Measurements from ENCODE around the gene UBFD1. TPM values are rescaled to one million over a fixed set of nuclear protein-coding genes. Genes with fewer than 3 reads are reported as not detected.
A peak's percentile ranks its signal among the peaks of the same experiment; 100 is the strongest.

The UBFD1 gene
- total RNA-seq, 1 donor = 137 TPM

DNA sequence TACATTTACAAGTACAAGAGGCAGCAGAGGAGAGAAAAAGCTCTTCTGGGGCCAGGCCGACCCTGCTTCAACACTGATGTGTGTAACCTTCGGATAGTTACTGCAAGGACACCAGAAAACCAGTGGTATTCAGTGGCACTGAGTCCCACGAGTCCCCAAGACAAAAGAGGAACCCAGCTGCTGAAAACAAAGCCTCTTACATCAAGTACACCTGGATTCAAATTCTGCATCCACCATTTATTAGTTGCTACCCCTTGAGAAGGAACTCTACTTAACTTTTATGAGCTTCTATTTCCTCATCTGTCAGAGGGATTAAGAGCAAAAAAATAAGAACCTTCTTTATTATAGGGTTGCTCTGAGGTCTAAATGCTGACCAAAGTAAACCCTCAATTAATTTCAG, 3.0 kb upstream of the UBFD1 start:
- H3K4me3 ChIP-seq (ENCODE audit: low read depth, low read length) = no peak overlapping the region
- TF ChIP-seq, protein P1, sequence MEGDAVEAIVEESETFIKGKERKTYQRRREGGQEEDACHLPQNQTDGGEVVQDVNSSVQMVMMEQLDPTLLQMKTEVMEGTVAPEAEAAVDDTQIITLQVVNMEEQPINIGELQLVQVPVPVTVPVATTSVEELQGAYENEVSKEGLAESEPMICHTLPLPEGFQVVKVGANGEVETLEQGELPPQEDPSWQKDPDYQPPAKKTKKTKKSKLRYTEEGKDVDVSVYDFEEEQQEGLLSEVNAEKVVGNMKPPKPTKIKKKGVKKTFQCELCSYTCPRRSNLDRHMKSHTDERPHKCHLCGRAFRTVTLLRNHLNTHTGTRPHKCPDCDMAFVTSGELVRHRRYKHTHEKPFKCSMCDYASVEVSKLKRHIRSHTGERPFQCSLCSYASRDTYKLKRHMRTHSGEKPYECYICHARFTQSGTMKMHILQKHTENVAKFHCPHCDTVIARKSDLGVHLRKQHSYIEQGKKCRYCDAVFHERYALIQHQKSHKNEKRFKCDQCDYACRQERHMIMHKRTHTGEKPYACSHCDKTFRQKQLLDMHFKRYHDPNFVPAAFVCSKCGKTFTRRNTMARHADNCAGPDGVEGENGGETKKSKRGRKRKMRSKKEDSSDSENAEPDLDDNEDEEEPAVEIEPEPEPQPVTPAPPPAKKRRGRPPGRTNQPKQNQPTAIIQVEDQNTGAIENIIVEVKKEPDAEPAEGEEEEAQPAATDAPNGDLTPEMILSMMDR (IDR thresholded peaks at IDR 0.05; ENCODE audit: insufficient read depth, low read depth, low read length) = no peak
- no peak for DNase-seq (ENCODE audit: low read depth)

DNA sequence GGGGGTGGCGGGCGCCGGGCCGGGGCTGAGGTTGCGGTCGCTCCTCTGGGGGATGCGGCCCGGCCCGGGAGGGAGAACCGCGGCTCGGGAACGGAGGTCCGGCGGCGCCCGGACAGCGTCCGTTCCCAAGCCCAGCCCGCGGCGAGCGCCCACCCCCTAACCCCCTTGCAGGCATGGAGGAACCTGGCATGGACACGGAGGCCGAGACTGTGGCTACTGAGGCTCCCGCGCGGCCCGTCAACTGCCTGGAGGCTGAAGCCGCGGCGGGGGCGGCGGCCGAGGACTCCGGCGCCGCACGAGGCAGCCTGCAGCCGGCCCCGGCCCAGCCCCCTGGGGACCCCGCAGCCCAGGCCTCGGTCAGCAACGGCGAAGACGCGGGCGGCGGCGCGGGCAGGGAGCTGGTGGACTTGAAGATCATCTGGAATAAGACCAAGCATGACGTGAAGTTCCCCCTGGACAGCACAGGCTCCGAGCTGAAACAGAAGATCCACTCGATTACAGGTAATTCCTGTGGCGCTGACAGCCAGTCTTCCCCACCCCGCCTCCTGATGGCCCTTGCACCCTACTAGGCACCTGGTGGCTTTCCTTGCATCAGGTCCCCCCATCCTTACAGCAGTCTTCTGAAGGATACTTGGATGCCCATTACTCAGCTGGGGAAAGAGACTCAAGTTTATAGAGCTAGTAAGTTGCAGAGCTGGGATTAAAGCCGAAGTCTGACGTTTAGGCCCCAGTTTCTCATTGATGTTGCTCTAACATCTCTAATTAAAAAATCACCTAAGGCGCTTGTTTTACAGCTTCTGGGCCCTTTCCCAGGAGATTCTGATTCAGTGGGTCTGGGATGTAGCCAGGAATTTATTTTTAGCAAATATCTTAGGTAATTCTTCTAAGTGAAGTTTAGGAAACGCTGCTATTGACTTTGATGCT, 514 bp downstream of the UBFD1 start:
- peak overlapping the region; percentile 75 for H3K4me3 ChIP-seq (ENCODE audit: low read depth, low read length)
- TF ChIP-seq, protein P1 (IDR thresholded peaks at IDR 0.05; ENCODE audit: insufficient read depth, low read depth, low read length) = no peak
- DNase-seq (ENCODE audit: low read depth) = peak; percentile 63

DNA sequence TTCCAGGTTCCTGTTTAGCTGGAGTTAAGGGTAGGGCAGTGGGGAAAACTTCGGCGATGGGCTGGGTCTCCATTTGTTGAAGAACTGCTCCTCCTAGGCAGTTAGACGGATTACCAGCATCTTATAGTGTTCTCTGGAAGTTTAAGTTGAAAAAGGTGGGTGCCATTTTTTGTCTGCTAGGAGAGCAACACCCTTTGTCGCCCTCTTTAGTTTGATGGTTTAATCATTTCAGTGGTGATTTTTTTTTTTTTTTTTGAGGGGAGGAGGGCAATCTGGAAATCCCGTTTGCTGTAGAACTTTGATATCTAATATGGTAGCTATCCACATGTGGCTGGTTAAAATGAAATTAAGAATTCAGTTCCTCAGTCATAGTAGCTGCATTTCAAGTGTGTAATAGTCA, 4.1 kb downstream of the UBFD1 start:
- no peak overlapping the region for H3K4me3 ChIP-seq (ENCODE audit: low read depth, low read length)
- no peak for DNase-seq (ENCODE audit: low read depth)
- TF ChIP-seq, protein P1 (IDR thresholded peaks at IDR 0.05; ENCODE audit: insufficient read depth, low read depth, low read length) = no peak

DNA sequence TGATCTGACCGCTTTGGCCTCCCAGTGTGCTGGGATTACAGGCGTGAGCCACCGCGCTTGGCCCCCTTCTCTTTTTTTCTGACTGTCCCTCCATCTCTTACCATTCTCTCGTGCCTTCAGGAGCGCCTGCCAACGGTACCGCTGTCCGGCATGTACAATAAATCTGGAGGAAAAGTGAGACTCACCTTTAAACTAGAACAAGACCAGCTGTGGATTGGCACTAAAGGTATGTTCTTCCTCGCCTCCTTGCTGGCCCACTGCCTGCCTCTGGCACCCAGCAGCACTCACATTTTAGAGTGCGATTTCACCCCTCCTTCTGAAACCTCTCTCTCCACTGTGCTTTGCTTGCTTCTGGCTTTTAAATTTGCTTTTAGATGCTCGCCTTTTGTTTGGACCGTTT, 5.0 kb downstream of the UBFD1 start:
- TF ChIP-seq, protein P1 (IDR thresholded peaks at IDR 0.05; ENCODE audit: insufficient read depth, low read depth, low read length) = no peak
- no peak for DNase-seq (ENCODE audit: low read depth)
- no peak overlapping the region for H3K4me3 ChIP-seq (ENCODE audit: low read depth, low read length)

DNA sequence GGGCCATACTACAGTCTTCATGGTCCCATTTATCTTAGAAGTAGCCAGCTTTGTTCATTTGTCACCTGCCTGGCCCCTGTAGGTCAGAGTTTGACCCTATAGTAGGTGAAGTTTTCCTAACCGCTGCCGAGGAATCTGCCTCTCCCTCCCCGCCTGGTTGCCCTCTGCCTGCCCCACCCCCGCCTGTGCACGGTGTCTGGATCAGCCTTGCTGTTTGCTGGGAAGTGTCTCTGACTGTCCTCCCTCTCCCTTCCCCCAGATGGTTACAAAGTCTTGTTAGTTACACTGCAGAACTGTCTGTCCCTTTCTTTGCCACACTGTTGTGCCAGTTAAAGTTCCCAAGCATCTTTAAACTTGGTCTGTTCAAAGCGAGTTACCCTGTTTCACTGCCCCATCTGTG, 5.7 kb downstream of the UBFD1 start:
- DNase-seq (ENCODE audit: low read depth) = no peak
- H3K4me3 ChIP-seq (ENCODE audit: low read depth, low read length) = no peak overlapping the region
- TF ChIP-seq, protein P1 (IDR thresholded peaks at IDR 0.05; ENCODE audit: insufficient read depth, low read depth, low read length) = no peak

DNA sequence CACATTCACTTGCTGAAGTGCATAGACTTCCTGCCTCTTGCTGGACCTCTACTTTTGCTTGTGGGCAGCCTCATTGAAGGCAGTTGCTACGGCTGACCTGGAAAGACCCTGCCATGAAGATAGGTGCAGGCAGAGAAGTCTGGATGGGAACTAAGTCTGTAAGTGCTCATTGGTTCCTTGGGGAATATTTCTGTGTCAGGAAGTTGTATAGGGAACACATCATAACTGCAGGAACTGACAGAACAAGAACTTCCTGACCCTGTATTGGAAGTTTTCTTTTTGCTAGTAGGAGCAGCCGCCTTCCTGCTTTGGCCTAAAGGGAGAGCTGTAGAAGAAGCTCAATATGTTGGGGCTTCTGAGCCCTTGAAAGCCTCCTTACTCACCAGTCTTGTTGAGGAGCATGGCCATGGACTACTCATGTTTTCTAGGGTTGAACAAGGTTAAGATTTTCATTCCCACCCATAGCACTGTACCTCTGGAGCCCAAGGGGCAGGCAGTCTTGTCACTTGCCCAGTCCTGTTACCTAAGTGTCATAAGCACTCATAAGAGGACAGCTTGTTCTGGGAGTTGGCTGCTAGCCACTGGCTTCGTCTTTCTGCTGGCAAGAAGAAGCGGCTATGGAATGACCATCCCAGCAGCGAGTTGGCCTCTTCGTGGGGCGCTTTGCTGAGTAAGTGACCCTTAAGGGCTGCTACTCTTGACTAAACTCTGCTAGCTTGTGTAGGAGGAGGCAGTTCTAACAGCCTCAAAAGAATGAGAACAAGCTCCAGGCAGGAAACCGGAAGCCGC, 7.2 kb downstream of the UBFD1 start:
- H3K4me3 ChIP-seq (ENCODE audit: low read depth, low read length) = no peak overlapping the region
- DNase-seq (ENCODE audit: low read depth) = peak; percentile 10
- TF ChIP-seq, protein P1 (IDR thresholded peaks at IDR 0.05; ENCODE audit: insufficient read depth, low read depth, low read length) = no peak
